ENCODE results near the gene NUP98. TPM values are rescaled to one million over a fixed set of nuclear protein-coding genes. Genes with fewer than 3 reads are reported as not detected.

NUP98 gene
- total and polyA plus RNA-seq, 2 donors (not counting 3 experiments of a cell fraction or from before 2014, with no cell fraction given): 92.7 to 169 TPM

DNA sequence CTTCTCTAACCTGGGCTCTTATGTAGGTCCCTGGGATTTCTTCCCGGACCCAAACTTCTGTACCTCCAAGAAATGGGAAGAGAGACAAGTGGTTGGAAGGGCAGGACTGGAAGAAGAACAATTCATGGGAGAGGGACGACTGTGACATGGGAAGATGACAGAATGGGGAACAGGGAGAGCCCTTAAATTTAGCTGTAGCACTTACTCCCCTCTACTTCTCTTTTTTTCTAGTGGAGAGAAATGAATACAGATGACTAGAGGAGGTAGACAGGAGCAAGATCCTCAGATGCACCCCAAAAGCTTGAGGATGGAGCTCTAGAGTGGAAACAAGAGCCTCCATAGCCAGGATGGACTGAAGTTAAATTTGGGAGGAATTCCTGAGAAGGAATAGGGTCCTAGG is 41.1 kb upstream of the NUP98 start:
- Histone ChIP-seq H3K79me2 (ENCODE audit: control insufficient read depth, insufficient read depth, low read length) (peaks cover 64% of the 10 kb centered on the region), H3K9ac (replicated peaks; ENCODE audit: extremely low read depth, insufficient read depth, low read length) (no peak overlapping the region), H3K9me1 (replicated peaks; ENCODE audit: control insufficient read depth, extremely low read depth, insufficient read depth, low read length) (no peaks in the 10 kb centered on the region), H3K4me1 (ENCODE audit: control insufficient read depth, extremely low read depth, insufficient read depth, low read length) (peaks cover 41% of the 10 kb centered on the region), H4K20me1 (replicated peaks; ENCODE audit: control insufficient read depth, extremely low read depth, insufficient read depth, low read length) (no peaks in the 10 kb centered on the region), H3K27ac (ENCODE audit: insufficient read depth, low read depth, low read length) (no peak overlapping the region), H3K9me3 (replicated peaks; ENCODE audit: control insufficient read depth, insufficient read depth, low read length) (no peaks in the 10 kb centered on the region), H3K4me3 (replicated peaks in 1 of 3; ENCODE audit: insufficient read depth in 1 of 3, low read depth in 1 of 3, low read length in 3 of 3) (no peak overlapping the region), H3K36me3 (ENCODE audit: control insufficient read depth in 2 of 2, extremely low read depth in 1 of 2, insufficient read depth in 2 of 2, low read length in 2 of 2) (no peaks in the 10 kb centered on the region), H3K27me3 (ENCODE audit: control insufficient read depth in 2 of 2, insufficient read depth in 2 of 2, low read length in 2 of 2) (no peaks in the 10 kb centered on the region), H3K4me2 (ENCODE audit: insufficient read depth, low read length) (peak overlapping the region; percentile 22), H2AFZ (ENCODE audit: low read depth, low read length) (no peak overlapping the region)
- TF ChIP-seq, protein P1, sequence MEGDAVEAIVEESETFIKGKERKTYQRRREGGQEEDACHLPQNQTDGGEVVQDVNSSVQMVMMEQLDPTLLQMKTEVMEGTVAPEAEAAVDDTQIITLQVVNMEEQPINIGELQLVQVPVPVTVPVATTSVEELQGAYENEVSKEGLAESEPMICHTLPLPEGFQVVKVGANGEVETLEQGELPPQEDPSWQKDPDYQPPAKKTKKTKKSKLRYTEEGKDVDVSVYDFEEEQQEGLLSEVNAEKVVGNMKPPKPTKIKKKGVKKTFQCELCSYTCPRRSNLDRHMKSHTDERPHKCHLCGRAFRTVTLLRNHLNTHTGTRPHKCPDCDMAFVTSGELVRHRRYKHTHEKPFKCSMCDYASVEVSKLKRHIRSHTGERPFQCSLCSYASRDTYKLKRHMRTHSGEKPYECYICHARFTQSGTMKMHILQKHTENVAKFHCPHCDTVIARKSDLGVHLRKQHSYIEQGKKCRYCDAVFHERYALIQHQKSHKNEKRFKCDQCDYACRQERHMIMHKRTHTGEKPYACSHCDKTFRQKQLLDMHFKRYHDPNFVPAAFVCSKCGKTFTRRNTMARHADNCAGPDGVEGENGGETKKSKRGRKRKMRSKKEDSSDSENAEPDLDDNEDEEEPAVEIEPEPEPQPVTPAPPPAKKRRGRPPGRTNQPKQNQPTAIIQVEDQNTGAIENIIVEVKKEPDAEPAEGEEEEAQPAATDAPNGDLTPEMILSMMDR (IDR thresholded peaks at IDR 0.05; ENCODE audit: extremely low read depth in 1 of 2, insufficient read depth in 1 of 2, low read depth in 1 of 2, low read length in 2 of 2): no peak
- no TSS peak for BruUV-seq (replicated peaks)
- intact Hi-C loops (cut with micrococcal nuclease) (no loop called here), dilution Hi-C loops (cut with MboI; ENCODE audit: extremely low pct_ligation_motif_present, low sequenced_read_pairs) (no loop called here)
- FAIRE-seq (no peak), DNase-seq (ENCODE audit: low read depth, low spot score) (no peak)
- ChIA-PET POLR2A (no interaction called here), CTCF (interaction anchor here (1.2 to 5.5 kb wide), 5 partner anchors 11 to 237 kb away, joined by 4 to 88 read pairs (median 8); partner anchors contain the start of genes PGAP2 and STIM1)

DNA sequence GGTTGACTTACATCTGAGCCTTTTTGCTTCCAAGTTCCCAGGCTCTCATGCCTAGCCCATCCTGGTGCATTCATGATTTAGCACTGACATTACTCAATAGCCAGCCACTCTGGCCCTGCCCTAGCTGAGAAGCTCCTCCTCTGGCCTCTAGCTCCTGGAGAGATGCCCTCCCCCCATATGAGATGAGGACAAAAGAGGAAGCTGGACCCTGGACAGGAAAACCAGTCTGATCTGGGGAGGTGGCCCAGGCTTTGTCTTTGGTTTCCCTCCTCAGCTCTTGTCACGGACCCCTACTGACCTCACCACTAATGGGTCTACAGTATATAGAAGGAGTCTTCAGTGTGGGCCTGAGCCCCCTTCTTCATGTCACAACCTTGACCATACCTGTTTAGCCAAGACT is 40.4 kb upstream of the NUP98 start:
- Histone ChIP-seq H3K79me2 (ENCODE audit: control insufficient read depth, insufficient read depth, low read length) (peaks cover 68% of the 10 kb centered on the region), H3K9me1 (replicated peaks; ENCODE audit: control insufficient read depth, extremely low read depth, insufficient read depth, low read length) (no peaks in the 10 kb centered on the region), H2AFZ (ENCODE audit: low read depth, low read length) (no peak overlapping the region), H3K9me3 (replicated peaks; ENCODE audit: control insufficient read depth, insufficient read depth, low read length) (no peaks in the 10 kb centered on the region), H3K9ac (replicated peaks; ENCODE audit: extremely low read depth, insufficient read depth, low read length) (no peak overlapping the region), H3K27me3 (ENCODE audit: control insufficient read depth in 2 of 2, insufficient read depth in 2 of 2, low read length in 2 of 2) (no peaks in the 10 kb centered on the region), H3K36me3 (ENCODE audit: control insufficient read depth in 2 of 2, extremely low read depth in 1 of 2, insufficient read depth in 2 of 2, low read length in 2 of 2) (no peaks in the 10 kb centered on the region), H3K4me2 (ENCODE audit: insufficient read depth, low read length) (peak overlapping the region; percentile 22), H3K4me1 (ENCODE audit: control insufficient read depth, extremely low read depth, insufficient read depth, low read length) (peaks cover 41% of the 10 kb centered on the region), H3K27ac (ENCODE audit: insufficient read depth, low read depth, low read length) (no peak overlapping the region), H4K20me1 (replicated peaks; ENCODE audit: control insufficient read depth, extremely low read depth, insufficient read depth, low read length) (no peaks in the 10 kb centered on the region), H3K4me3 (replicated peaks in 1 of 3; ENCODE audit: insufficient read depth in 1 of 3, low read depth in 1 of 3, low read length in 3 of 3) (no peak overlapping the region)
- DNase-seq (ENCODE audit: low read depth, low spot score) (no peak), FAIRE-seq (peak; percentile 66)
- CTCF ChIA-PET: interaction anchor here (0.6 to 5.5 kb wide), 7 partner anchors 12 to 237 kb away, joined by 3 to 88 read pairs (median 4); partner anchors contain the start of genes PGAP2 and STIM1
- dilution Hi-C loops (cut with MboI; ENCODE audit: extremely low pct_ligation_motif_present, low sequenced_read_pairs) (no loop called here), intact Hi-C loops (cut with micrococcal nuclease) (no loop called here)
- POLR2A ChIA-PET: no interaction called here
- TF ChIP-seq JUN (IDR thresholded peaks at IDR 0.05; ENCODE audit: borderline replicate concordance, insufficient read depth, insufficient read length, low read depth) (no peak), MYC (IDR thresholded peaks at IDR 0.05; ENCODE audit: low read depth, low read length) (no peak), FOS (IDR thresholded peaks at IDR 0.05; ENCODE audit: borderline replicate concordance, insufficient read depth, low read length) (no peak), POLR2AphosphoS5 (IDR thresholded peaks at IDR 0.05; ENCODE audit: insufficient read depth, low read depth, low read length) (no peak), POLR2A (IDR thresholded peaks at IDR 0.05; ENCODE audit: low read depth, low read length) (no peak), EZH2 (IDR thresholded peaks at IDR 0.05; ENCODE audit: borderline replicate concordance, low read depth, low read length, severe bottlenecking) (no peak), GATA2 (IDR thresholded peaks at IDR 0.05; ENCODE audit: insufficient read depth, insufficient read length, low read depth, low read length) (no peak)
- TF ChIP-seq, protein P2, sequence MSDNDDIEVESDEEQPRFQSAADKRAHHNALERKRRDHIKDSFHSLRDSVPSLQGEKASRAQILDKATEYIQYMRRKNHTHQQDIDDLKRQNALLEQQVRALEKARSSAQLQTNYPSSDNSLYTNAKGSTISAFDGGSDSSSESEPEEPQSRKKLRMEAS (IDR thresholded peaks at IDR 0.05; ENCODE audit: insufficient read depth, insufficient read length): no peak
- TF ChIP-seq, protein P1 (IDR thresholded peaks at IDR 0.05; ENCODE audit: extremely low read depth in 1 of 2, insufficient read depth in 1 of 2, low read depth in 1 of 2, low read length in 2 of 2): no peak
- BruUV-seq (replicated peaks): no TSS peak

Data from endothelial cell of umbilical vein (primary cell).